ENCODE results near the gene CAPN7.
A peak's percentile ranks its signal among the peaks of the same experiment; 100 is the strongest.

Gene CAPN7

DNA sequence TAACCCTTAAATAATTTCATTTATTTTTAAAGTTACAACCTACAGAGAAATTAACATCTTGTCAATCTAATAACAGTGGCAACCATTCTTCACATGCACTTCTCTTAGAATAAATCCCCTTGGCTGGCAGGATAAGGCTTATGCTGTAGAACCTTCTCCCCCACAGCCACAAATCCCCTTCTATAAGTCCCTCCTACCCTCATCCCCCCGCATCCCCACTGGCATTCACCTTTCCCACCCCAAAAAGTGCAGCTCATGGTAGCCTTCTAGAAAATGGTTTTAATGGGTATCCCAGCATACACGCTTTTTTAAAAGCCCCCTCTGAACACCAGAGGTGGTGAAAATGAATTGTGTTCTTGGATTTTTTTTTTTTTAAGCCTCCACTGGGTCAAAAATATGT, 49.2 kb downstream of the CAPN7 start:
- no peak for DNase-seq

DNA sequence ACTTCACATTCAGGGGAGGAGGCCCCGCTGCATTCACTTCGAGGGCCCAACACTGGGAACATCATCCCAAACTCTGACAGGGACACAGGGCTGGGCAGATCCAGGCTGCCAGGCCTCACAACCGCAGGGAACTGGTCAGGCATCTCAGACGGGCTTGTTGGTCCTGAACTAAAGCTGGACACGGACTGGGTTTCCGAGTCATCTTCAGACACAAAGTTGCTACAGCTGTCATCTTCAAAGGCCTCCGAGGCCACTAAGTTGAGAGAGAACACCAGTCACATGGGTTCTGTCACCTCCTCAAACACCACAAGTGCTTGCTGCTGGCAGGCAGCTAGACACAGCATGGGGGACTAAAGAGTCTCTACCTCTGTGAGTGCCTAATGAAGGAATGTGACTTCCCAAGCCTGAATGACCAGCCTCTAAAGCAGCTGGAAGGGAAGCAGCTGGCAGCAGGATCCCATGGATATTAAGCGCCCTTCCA, 50.9 kb downstream of the CAPN7 start:
- no peak for DNase-seq

DNA sequence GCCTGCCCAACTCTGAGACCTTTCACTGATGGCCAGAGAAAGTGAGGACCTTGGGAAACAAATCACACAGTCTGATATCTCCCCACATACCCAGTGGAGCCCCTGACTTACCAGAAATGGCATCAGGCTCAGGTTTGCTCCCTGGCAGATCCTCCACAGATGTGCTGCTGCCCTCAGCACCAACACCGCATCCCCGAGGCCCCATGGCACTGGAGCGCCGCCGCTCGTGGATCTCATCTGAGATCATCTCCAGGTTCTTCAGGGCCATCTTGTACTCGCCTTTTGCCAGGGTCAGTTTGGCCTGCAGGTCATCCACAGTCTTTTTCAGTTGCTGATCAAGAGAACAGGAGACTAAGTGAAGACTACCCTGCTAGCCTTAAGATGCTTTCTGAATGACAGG, 52.7 kb downstream of the CAPN7 start:
- DNase-seq, result no peak

DNA sequence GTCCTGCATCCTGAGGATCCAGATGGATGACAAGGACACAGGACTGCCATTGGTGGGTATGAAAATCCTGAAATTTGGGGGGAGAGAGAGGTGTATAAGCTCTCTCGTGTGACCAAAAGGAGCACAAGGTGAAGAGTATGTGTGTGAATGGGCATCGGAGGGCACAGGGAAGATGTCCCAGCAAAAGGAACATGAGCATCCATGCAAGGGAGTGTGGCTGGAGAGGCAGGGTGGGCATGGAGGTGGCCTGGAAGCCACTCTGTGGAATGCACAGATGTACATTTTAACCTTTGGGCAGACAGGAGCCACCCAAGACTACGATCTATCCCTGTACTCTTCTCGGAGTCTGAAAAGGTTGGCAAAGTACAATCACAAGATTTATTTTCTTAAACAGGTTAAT, 54.5 kb downstream of the CAPN7 start:
- DNase-seq, result no peak

DNA sequence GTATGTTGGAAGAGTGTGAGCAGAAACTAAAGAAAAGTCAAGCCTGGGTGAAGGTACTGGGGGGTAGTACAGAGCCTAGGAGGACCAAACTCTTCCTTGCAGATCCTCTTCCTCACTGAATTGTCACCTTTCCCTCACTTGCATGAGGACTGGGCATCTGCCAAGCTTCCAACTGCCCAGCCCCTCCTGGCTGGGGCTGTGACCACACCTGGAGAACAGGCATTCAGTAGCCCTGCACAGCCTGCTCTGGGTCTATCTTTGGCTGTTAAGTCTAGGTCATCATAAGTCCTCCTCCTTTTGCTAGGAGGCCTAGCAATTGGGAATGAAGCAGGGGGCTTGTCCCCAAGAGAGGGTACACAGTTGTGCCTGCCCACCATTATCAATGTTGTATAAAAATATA, 55.2 kb downstream of the CAPN7 start:
- no peak for DNase-seq

DNA sequence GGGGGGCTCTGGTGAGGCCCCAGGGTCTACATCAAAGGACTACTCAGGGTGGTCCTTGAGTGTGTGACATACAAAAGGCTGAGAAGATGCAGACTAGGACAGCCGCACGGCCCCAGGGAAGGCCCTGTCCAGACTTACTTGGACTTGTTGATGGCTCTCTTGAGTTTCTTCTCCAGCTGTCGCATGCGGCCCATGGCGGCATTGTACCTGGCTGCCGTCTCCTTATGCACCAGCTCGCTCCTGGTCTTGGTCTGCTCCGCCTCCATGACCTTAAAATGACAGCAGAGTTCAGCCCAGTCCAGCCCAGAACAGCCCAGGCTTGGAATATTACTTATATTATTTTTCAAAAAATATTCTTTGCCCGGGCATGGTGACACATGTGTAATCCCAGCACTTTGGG, 56.0 kb downstream of the CAPN7 start:
- DNase-seq, result no peak

DNA sequence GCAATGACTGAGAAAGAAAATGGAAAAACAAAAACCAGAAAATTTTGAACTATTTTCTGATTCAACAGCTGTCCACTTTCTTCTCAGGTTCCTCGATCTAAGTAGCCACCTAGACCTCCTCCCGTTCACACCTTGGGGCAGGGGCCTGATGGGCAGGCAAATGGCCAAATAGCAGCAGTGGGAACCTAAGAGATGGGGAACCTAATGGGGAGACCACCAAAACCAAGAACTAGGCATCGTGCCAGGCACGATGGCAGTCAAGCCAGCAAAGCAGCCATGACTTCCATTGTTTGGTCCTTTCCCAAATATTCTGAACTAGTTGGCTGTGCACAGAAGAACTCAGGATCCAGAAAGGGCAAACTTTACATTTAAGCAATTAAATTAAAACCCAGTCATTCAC, 57.1 kb downstream of the CAPN7 start:
- DNase-seq, result no peak

DNA sequence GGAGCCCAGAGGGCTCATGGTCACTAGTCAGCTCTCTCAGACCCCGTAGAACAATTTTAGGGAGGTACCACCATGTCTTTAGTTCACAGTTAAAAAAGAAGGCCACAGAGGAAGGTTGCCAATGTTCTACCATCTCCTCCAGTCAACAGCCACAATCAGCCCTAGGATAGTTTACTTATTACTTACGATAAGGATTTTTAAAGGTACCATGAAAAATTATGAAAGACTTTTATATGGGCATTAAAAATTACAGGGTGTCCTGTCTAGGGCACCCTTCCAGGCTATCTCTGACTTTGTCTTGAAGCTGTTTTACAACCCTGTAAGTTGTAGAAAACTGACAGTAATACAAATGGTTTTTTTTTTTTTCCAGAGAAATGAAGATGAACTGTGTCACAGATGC, 57.9 kb downstream of the CAPN7 start:
- DNase-seq, result no peak

DNA sequence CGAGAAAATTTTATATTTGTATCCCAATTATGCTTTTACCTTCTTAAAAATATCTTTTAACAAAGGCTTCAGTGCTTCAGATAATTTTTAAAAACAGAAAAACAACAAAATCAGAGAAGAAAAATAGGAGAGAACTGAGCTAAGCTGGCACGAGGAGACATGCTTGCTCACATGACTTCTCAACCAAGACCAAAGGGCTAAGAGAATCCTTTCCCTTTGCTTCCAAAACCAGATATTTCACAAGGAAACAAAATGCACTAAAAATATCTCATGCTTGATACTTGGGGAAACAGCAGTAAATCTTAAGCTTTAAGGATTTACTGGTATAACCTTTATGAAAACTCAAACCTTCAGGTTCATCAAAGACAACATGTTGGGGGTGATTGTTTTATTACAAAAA, 58.4 kb downstream of the CAPN7 start:
- no peak for DNase-seq

DNA sequence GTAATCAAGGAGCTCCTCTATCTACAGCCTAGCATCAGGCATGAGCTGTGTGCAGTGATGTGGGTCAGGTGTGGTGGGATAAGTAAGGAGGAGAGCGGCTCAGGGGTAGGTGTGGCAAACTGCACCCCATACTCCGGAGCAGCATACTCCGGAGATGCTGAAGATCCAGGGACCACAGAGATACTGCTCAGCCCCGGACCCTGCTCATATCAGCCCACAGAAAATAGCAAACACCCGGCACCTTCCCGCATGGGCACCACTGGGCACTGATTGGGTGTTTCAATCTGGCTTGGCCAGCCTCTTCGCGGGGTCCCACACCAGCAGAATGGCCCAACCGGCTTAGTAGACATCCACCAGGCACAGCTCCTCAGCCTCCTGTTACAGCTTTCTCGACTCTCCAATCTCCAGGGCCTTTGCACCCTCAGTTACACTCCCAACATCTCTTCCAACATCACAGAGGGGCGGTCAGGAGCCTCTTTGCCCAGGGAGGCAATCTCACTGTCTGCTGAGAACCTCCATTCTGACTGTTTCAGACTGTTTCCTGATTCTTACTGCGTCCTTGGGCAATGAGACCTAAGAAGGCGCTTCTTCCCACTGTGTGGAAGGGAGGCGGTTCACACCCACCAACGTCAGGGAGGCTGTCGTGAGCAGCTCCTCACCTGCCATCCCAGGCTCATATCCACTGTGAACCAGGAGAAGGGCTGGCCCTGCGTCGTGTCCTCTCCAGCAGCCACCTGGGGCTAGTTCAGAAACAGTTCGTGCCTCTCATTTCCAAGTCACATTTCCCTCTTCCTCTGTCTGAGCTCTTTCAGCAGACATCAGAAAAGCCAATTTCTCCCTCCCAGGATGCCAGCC, 59.8 kb downstream of the CAPN7 start:
- DNase-seq, result no peak

DNA sequence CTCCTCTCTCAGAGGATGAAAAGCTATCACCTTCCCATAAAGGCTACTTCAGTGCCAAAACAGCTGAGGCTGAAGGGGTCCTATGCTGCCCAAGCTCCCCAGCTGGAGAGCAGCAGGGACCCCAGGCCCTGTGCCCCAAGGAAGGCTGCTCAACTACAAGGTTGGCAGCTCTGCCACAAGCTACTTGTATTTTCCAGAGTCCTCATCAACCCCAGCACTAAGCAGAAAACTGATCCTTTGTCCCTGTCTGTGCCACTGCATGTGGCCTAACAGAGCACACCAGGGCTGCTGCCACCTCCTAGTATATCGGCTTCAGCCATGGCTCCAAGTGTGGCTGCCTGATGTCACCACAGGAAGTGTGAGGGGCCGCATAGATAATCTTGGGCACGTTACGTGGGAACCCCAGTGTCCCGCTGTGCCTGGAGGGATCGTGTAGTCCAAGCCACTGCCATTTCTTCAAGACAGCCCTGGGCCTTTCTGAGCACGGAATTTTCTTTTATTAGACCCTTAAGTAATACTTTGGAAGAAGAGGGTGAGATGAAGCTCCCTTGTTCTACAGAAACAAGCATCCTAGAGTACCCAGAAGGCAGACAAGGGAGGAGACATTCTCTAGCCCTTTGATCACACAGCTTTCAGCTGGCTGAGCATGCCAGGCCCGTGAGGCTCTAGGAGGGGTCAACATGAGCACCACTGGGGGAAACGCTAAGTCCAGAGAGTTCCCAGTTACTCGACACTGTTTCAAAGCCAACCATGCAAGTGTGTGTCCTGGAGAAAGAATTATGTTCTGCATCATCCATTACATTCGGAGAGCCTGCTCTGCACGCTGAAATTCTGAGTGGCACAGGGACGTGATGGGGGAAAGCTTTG, 60.7 kb downstream of the CAPN7 start:
- no peak for DNase-seq

DNA sequence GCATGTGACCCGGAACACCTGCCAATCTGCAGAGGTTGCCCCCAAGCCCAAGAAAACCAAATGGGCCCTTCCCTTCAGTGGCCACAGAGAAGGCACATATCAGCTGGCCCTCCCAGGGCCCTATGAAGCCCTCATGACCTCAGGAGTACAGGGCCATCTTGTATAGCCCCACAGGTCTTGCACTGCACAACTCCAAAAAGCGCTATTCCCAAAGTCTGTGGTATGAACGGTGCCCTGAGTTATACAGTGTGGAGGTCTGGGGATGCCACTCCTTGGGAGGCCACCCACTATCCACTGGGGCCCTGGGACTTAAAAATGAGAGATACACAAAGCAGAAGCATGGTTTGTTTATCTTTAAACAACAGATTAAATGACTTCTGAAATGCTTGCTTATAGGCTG, 61.5 kb downstream of the CAPN7 start:
- no peak for DNase-seq

DNA sequence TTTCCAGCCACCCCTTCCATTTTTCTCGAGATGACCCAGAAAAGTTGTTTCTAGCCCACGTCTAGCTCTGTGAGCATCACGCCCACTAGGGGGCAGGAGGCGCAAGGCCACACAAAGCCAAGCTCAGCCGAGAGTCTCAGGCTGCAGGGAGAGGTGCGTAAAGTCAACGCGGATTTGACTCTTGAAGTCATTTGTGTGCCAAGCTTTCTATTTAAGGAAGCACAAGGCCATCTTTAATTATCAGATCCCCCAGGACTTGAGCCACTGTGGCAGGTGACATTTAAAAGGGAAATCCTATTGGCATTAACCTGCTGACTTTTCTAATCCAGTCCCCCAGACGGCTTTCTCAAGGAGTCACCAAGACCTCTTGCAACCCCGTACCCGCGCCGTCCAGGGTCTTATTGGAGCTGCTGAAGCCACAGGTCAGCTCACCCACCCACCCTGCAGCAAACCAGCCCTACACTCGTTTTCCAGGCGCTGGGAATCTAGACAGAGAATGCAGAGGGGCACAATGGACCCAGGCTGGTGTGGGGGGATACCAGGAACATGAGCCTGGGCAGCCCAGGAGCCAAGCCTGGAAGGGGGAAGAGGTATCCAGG, 62.1 kb downstream of the CAPN7 start:
- peak; percentile 67 to 87 (median 76) for DNase-seq

DNA sequence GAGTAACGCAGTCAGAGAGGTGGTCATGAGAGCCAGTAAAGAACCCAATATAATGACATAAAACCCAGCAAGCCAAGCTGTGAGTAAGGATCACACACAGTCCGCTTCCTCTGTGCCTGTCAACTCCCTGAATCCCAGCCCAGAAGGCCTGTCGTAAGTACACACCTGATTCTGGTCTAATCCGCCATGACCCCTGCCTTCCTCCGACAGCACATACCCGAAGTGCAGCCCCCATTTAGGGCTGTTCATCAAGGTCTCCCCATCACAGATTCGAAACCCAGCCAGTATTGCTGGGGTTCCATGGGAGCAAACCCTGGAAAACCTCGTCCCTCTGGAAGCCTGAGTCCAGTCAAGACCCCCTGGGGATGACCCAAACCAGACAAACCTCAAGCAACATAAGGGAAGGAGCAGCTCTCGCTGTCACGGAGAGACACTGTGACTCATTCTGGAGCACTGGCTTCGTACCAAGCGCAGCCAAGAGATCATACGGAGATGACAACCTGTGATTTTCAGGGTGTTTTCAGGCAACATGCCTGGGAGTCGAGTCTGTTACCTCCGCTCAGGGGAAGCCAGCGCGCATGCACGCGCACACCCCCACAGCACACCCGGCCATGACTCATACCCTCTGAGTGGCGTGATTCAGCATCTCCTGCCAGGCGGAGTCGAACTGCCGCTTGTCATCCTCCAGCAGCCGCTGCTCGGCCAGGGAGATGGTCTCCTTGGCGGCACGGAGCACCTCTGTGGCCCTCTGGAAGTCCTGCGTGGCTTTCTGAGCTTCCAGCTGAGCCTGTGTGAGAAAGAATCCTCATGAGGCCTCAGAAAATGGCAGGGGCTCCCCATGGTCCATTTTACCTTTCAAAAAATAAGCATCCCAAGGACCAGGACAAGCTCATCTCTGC, 63.3 kb downstream of the CAPN7 start:
- DNase-seq, result peak; percentile 36 to 69 (median 56)

DNA sequence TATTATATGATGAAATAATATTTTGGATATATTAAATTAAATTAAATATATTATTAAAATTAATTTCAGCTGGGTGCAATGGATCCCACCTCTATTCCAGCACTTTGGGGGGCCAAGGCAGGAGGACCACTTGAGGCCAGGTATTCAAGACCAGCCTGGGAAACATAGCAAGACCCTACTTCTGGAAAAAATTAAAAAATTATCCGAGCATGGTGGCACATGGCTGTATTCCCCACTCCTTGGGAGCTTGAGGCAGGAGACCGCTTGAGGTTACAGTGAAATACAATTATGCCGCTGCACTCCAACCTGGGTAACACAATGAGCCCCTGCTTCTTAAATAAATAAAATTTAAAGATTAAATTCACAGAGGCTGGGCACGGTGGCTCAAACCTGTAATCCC, 65.0 kb downstream of the CAPN7 start:
- DNase-seq, result no peak

DNA sequence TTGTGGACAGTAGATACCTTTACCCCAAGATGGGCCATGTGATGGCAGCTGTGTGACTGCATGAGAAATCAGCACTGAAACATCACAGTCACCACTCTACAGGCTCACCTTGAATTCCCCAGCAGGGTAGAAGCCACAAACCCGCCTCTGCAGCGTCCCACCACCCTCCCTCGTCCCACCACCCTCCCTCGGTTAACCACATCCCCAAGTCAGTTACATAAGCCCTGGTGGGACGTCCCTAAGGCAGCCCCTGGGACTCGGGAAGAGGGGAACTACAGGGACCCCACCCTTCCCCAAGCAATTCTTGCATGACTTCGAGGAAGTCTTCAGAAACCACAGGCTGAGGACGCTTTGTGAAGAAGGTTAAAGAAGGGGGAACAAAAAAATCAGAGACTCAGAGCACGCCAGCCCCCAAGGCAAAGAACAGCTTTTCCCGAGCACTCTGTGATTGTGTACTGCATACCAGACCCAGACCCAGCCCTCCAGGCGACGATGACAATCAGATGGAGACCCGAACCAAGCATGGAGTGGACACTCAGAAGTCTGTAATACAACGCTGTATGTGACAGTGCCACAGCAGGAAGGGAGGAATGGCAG, 65.8 kb downstream of the CAPN7 start:
- DNase-seq, result peak; percentile 73 to 91 (median 84)

DNA sequence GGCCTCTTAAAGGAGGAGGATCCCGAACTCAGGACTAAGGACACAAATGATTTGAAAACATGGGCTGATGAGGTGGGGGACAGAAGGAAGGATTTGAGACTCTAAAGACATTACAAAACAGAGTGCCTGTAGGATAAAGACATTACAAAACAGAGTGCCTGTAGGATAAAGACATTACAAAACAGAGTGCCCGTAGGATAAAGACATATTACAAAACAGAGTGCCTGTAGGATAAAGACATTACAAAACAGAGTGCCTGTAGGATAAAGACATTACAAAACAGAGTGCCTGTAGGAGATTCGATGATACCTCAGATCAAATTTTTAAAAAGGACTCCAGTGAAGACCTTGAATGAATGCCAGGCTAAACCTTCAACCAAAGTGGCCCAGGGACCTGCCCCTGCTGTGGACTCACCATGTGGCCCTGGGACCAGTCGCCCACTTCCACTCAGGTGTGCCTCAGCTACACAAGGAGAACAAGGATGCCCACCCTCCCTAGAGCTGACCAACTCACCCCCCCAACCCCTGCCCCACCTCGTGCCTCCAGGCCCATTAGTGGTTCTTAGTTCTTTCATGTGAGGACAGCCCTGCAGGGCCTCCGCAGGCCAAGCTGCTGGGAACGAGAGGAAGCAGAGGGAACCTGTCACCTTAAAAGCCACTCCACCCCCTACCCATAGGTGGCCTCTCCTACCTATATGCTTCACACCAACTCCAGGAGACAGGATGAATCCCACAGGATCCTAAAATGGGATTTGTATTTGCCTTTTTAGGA, 66.6 kb downstream of the CAPN7 start:
- peak in 2 of 6 experiments; percentile 24 to 27 for DNase-seq

DNA sequence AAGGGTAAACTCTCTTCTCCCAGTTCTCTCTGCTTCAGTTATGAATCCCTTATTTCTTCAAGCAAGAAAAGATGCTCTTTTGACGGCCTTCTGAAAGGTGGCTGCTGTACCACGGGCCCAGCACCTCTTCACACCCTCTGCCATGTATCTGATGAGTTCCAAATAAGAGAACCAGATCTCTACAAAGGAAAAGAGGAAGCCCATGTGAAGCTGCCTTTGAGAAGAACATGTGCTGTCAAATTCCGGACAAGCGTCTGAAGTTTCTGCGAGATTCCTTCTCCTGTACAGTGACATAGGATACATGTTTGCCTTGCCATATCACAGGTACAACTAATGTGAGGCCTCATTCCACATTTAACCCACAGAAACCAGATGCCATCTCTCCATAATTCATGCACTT, 67.2 kb downstream of the CAPN7 start:
- no peak for DNase-seq

DNA sequence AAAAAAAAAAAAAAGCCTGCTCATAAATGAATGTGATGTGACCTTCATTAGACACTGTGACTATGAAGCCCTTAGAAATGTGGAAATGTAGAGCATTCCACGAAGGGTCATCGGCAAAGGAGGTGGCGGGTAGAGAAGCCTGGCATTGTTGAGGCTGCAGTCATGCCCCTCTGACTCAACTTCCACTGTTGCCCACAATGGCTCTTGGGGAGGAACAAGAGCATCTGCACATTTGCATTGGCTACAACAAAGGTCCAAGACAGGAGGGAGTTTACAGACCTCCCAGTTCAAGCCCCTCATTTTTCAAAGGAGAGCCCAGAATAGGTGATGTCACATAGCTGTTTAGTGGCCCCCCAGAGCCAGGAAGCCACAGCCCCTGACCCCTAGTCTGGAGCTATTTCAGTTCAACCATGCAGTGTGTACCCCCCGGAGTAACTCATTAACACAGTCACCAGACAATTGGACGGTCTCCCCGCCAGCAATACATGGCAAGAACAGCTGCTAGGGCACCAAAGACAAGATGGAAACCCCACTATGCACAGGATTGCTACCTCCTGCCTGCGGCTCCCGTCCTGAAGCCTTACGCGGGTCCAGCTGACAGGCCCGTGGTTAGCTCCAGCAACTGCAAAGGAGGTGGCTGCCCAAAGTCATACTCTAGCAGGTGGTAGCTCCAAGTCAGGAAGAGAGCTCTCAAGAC, 70.1 kb downstream of the CAPN7 start:
- no peak for DNase-seq

DNA sequence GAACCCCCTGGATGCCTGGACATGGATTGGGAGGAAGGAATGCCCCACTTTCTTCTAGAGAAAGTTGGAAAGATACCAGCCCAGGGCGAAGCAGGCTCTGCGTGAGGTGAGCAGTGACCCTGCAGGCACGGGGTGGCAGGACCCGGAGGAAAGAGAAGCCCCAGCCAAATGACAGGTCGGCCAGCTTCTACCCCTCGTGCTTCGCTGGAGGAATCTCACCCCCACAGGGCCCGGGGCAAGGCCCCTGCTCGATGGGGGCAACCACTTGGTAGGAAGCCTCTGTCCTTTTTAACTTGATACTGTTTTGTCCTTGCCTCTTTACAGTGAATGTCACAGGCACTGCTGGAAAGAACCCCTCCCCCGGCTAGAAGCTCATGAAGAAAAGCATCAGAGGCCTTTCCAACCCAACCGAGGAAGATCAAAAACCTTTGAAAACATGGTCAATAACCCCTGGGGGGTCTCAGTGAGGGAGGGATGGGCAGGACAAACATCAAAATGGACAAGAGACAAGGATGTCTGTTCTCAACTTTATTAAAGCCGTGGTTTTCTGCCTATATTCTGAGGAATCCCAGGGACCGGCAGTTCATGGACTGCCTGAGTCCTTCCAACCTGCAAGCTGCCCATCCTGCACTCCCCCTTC, 71.9 kb downstream of the CAPN7 start:
- no peak for DNase-seq

Measured in stimulated activated naive CD4-positive, alpha-beta T cell (primary cell).